ENCODE data around the gene TRAPPC12. TPM values are rescaled to one million over a fixed set of nuclear protein-coding genes. Genes with fewer than 3 reads are reported as not detected.

TRAPPC12 gene
- polyA plus RNA-seq, 1 donor (not counting 4 experiments of a cell fraction or from before 2014, with no cell fraction given): 44.2 TPM

GRCh38 chr2:3404349-3404894, 24.9 kb downstream of the TRAPPC12 start:
- dilution Hi-C loops (cut with MboI; ENCODE audit: extremely low pct_ligation_motif_present, low sequenced_read_pairs): no loop called here
- no peak overlapping the region for H3K4me2 ChIP-seq (ENCODE audit: control insufficient read depth, extremely low read depth, insufficient read depth, low read depth, low read length)
- H3K4me3 ChIP-seq (ENCODE audit: control insufficient read depth in 2 of 3, extremely low read depth in 1 of 3, insufficient read depth in 2 of 3, low read depth in 1 of 3, low read length in 3 of 3): no peak overlapping the region
- H3K9me1 ChIP-seq (ENCODE audit: control insufficient read depth, extremely low read depth, insufficient read depth, low read length): no peaks in the 10 kb centered on the region
- no peak overlapping the region for H2AFZ ChIP-seq (ENCODE audit: control insufficient read depth, low read length)
- H3K27ac ChIP-seq (ENCODE audit: control insufficient read depth, insufficient read depth, low read length): no peak overlapping the region
- no peaks in the 10 kb centered on the region for H3K9me3 ChIP-seq (ENCODE audit: control insufficient read depth, low read depth, low read length)
- no peaks in the 10 kb centered on the region for H4K20me1 ChIP-seq (ENCODE audit: control insufficient read depth, extremely low read depth, insufficient read depth, low read length)
- no peak for TF ChIP-seq CTCF (optimal IDR thresholded peaks at IDR 0.05 in 1 of 3, IDR thresholded peaks at IDR 0.05 in 1 of 3, conservative IDR thresholded peaks at IDR 0.05 in 1 of 3; ENCODE audit: extremely low read depth in 1 of 3, insufficient read depth in 2 of 3, low read length in 3 of 3)
- no peak for TF ChIP-seq EZH2 (IDR thresholded peaks at IDR 0.05; ENCODE audit: low read length)
- peaks cover 19% of the 10 kb centered on the region in 2 experiments for H3K36me3 ChIP-seq (ENCODE audit: control insufficient read depth in 2 of 2, extremely low read depth in 1 of 2, insufficient read depth in 2 of 2, low read length in 2 of 2)
- no peaks in the 10 kb centered on the region for H3K4me1 ChIP-seq (ENCODE audit: control insufficient read depth, extremely low read depth, insufficient read depth, low read length)
- no peak for DNase-seq (ENCODE audit: low read depth, low spot score)
- no peaks in the 10 kb centered on the region for H3K27me3 ChIP-seq (ENCODE audit: control insufficient read depth, extremely low read depth, insufficient read depth, low read length)
- H3K79me2 ChIP-seq (ENCODE audit: control insufficient read depth, insufficient read depth, low read length): peaks cover 11% of the 10 kb centered on the region
- no peak overlapping the region for H3K9ac ChIP-seq (ENCODE audit: control insufficient read depth, extremely low read depth, insufficient read depth, low read length)
- FAIRE-seq: no peak

- TF ChIP-seq EZH2 (IDR thresholded peaks at IDR 0.05; ENCODE audit: low read length) (no peak), CTCF (optimal IDR thresholded peaks at IDR 0.05 in 1 of 3, IDR thresholded peaks at IDR 0.05 in 1 of 3, conservative IDR thresholded peaks at IDR 0.05 in 1 of 3; ENCODE audit: extremely low read depth in 1 of 3, insufficient read depth in 2 of 3, low read length in 3 of 3) (no peak)
- DNase-seq (ENCODE audit: low read depth, low spot score) (no peak), FAIRE-seq (no peak)
- dilution Hi-C loops (cut with MboI; ENCODE audit: extremely low pct_ligation_motif_present, low sequenced_read_pairs): no loop called here
- Histone ChIP-seq H3K27ac (ENCODE audit: control insufficient read depth, insufficient read depth, low read length) (no peak overlapping the region), H4K20me1 (ENCODE audit: control insufficient read depth, extremely low read depth, insufficient read depth, low read length) (no peaks in the 10 kb centered on the region), H2AFZ (ENCODE audit: control insufficient read depth, low read length) (no peak overlapping the region), H3K36me3 (ENCODE audit: control insufficient read depth in 2 of 2, extremely low read depth in 1 of 2, insufficient read depth in 2 of 2, low read length in 2 of 2) (peaks cover 17 to 19% of the 10 kb centered on the region in 2 experiments), H3K27me3 (ENCODE audit: control insufficient read depth, extremely low read depth, insufficient read depth, low read length) (no peaks in the 10 kb centered on the region), H3K4me1 (ENCODE audit: control insufficient read depth, extremely low read depth, insufficient read depth, low read length) (no peaks in the 10 kb centered on the region), H3K9ac (ENCODE audit: control insufficient read depth, extremely low read depth, insufficient read depth, low read length) (no peak overlapping the region), H3K9me3 (ENCODE audit: control insufficient read depth, low read depth, low read length) (no peaks in the 10 kb centered on the region), H3K9me1 (ENCODE audit: control insufficient read depth, extremely low read depth, insufficient read depth, low read length) (no peaks in the 10 kb centered on the region), H3K79me2 (ENCODE audit: control insufficient read depth, insufficient read depth, low read length) (peaks cover 14% of the 10 kb centered on the region), H3K4me2 (ENCODE audit: control insufficient read depth, extremely low read depth, insufficient read depth, low read depth, low read length) (no peak overlapping the region), H3K4me3 (ENCODE audit: control insufficient read depth in 2 of 3, extremely low read depth in 1 of 3, insufficient read depth in 2 of 3, low read depth in 1 of 3, low read length in 3 of 3) (no peak overlapping the region)
These were observed 25.8 kb downstream of the TRAPPC12 start for GRCh38 chr2:3405307-3405706.
